BLaER1 treated with 17β-estradiol and CSF1 and Interleukin-3, amounts not matched to agents 10 nM and 100 nM (cell line): ENCODE measurements around the gene DZIP1.
"Not testable (repeated sequence)": the region's sequence is repeated elsewhere in the genome, so short reads cannot be mapped to it uniquely, and the experiment has no call there.

Source experiments
- H3K27ac ChIP-seq, 11 experiments: shearing (Covaris generic); formaldehyde crosslinking; 2 replicates each; pipeline ENCODE4 v1.8.1; 2022
- H3K27me3 ChIP-seq, 11 experiments: shearing (Covaris generic); formaldehyde crosslinking; 2 replicates each; pipeline ENCODE4 v1.8.1; 2022
- H3K36me3 ChIP-seq, 11 experiments: shearing (Covaris generic); formaldehyde crosslinking; 2 replicates each; pipeline ENCODE4 v1.8.1; 2022
- H3K4me1 ChIP-seq, 10 experiments: shearing (Covaris generic); formaldehyde crosslinking; 2 replicates each; pipeline ENCODE4 v1.8.1; 2022
- H3K4me2 ChIP-seq, 11 experiments: shearing (Covaris generic); formaldehyde crosslinking; 2 replicates each; pipeline ENCODE4 v1.8.1; 2022
- H3K4me3 ChIP-seq, 10 experiments: shearing (Covaris generic); formaldehyde crosslinking; 2 replicates each; pipeline ENCODE4 v1.8.1; 2022
- H3K9ac ChIP-seq, 11 experiments: shearing (Covaris generic); formaldehyde crosslinking; 2 replicates each; pipeline ENCODE4 v1.8.1; 2022
- H3K9me3 ChIP-seq, 11 experiments: shearing (Covaris generic); formaldehyde crosslinking; replicated peaks in 1 of 11; 2 replicates each; pipeline ENCODE4 v1.8.1; 2022
- H4K20me1 ChIP-seq, 11 experiments: shearing (Covaris generic); formaldehyde crosslinking; 2 replicates each; pipeline ENCODE4 v1.8.1; 2022
- Cebpa-rat ChIP-seq, 11 experiments: shearing (Covaris generic); IDR thresholded peaks; 2 replicates each; pipeline ENCODE4 v1.8.1; 2022

DZIP1 gene

DNA sequence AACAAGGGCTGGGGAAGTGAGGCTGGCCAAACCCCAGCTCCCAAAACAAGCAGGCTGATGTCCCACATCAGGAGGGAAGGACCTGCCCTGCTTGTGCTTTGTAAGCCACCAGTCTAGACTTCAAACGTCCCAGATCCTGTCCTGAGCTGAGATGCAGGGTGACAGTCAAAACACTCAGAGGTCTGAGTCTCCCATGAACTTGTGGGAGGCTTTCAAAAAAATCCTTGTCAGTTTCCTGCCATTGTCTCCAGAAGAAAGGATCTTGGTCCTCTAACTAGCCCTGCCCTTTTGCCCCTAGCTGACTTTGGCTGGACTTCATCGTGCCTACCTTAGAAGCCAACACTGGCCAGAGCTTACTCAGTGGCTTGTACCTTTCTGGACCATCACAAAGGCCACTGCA lies 43.3 kb downstream of the DZIP1 start:
- Histone ChIP-seq H3K4me3 (no peak overlapping the region), H3K9me3 (no peaks in the 10 kb centered on the region), H3K9ac (no peak overlapping the region), H3K36me3 (no peaks in the 10 kb centered on the region), H4K20me1 (no peaks in the 10 kb centered on the region), H3K27me3 (no peaks in the 10 kb centered on the region), H3K4me2 (no peak overlapping the region), H3K4me1 (no peaks in the 10 kb centered on the region), H3K27ac (no peak overlapping the region)
- TF ChIP-seq Cebpa-rat (IDR thresholded peaks at IDR 0.05): no peak

- H3K36me3 ChIP-seq: no peaks in the 10 kb centered on the region
- TF ChIP-seq Cebpa-rat (IDR thresholded peaks at IDR 0.05): no peak
- H3K27ac ChIP-seq: no peak overlapping the region
- no peak overlapping the region for H3K4me2 ChIP-seq
- H3K4me1 ChIP-seq: no peaks in the 10 kb centered on the region
- no peaks in the 10 kb centered on the region for H4K20me1 ChIP-seq
- H3K4me3 ChIP-seq: no peak overlapping the region
- H3K27me3 ChIP-seq: no peaks in the 10 kb centered on the region
- H3K9me3 ChIP-seq: no peaks in the 10 kb centered on the region
- no peak overlapping the region for H3K9ac ChIP-seq
Measured at GRCh38 chr13:95596701-95597100, 47.8 kb downstream of the DZIP1 start.

- Histone ChIP-seq H3K27me3 (no peaks in the 10 kb centered on the region), H3K4me1 (no peaks in the 10 kb centered on the region), H4K20me1 (no peaks in the 10 kb centered on the region), H3K9me3 (no peaks in the 10 kb centered on the region), H3K4me2 (no peak overlapping the region), H3K27ac (no peak overlapping the region), H3K4me3 (no peak overlapping the region), H3K9ac (no peak overlapping the region), H3K36me3 (no peaks in the 10 kb centered on the region)
- TF ChIP-seq Cebpa-rat (IDR thresholded peaks at IDR 0.05): no peak
Measured at GRCh38 chr13:95593462-95593861, 51.0 kb downstream of the DZIP1 start.

DNA sequence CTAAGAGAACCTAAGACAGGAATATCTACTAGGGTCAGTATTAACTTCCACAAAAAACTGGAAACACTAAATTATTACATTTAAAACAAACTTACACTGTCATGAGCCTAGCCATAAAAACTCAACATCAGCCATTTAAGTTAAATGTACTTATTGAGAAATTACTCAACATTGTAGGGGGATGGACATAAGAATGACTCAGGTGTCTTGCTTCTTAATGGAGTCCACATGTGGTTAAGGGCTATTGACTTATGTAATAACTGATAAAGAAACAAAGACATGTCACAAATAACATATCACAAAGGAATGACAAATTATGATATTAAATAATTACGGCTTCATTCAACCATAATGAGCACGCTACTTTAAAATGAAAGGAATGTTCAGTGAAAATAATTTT lies 55.8 kb downstream of the DZIP1 start:
- no peak overlapping the region for H3K27ac ChIP-seq
- no peaks in the 10 kb centered on the region for H3K36me3 ChIP-seq
- H3K4me2 ChIP-seq: no peak overlapping the region
- H3K9ac ChIP-seq: no peak overlapping the region
- no peaks in the 10 kb centered on the region for H4K20me1 ChIP-seq
- no peak overlapping the region for H3K4me3 ChIP-seq
- no peaks in the 10 kb centered on the region for H3K27me3 ChIP-seq
- no peak for TF ChIP-seq Cebpa-rat (IDR thresholded peaks at IDR 0.05)
- no peaks in the 10 kb centered on the region for H3K9me3 ChIP-seq
- H3K4me1 ChIP-seq: no peaks in the 10 kb centered on the region

- Histone ChIP-seq H3K4me1 (no peaks in the 10 kb centered on the region), H3K4me3 (no peak overlapping the region), H3K9me3 (no peaks in the 10 kb centered on the region), H3K27me3 (no peaks in the 10 kb centered on the region), H3K4me2 (no peak overlapping the region), H4K20me1 (no peaks in the 10 kb centered on the region), H3K36me3 (no peaks in the 10 kb centered on the region), H3K9ac (no peak overlapping the region), H3K27ac (no peak overlapping the region)
- TF ChIP-seq Cebpa-rat (IDR thresholded peaks at IDR 0.05): no peak
Measured at GRCh38 chr13:95588134-95588533, 56.4 kb downstream of the DZIP1 start.

DNA sequence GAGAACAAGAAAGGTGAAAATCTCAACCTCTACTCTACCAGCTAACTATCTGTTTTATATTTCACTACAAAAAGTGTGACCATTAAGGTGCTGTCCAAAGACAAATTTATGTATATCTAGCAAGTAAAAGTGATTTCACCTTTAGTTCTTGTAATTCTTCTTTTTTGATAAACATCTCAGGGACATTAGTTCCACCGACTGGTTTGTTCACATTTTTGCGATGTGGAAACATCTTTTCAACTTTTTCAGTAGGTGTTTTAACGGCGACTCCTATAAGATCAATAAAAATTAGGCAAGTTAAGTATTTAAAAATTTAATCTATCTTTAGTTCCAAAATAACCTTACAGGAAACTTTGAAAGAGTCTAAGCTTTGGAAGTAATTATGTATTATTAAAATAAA lies 58.6 kb downstream of the DZIP1 start:
- Histone ChIP-seq H3K4me2 (no peak overlapping the region), H3K4me1 (no peaks in the 10 kb centered on the region), H3K9ac (no peak overlapping the region), H4K20me1 (no peaks in the 10 kb centered on the region), H3K4me3 (no peak overlapping the region), H3K9me3 (no peaks in the 10 kb centered on the region), H3K27ac (no peak overlapping the region), H3K36me3 (no peaks in the 10 kb centered on the region), H3K27me3 (no peaks in the 10 kb centered on the region)
- no peak for TF ChIP-seq Cebpa-rat (IDR thresholded peaks at IDR 0.05)

DNA sequence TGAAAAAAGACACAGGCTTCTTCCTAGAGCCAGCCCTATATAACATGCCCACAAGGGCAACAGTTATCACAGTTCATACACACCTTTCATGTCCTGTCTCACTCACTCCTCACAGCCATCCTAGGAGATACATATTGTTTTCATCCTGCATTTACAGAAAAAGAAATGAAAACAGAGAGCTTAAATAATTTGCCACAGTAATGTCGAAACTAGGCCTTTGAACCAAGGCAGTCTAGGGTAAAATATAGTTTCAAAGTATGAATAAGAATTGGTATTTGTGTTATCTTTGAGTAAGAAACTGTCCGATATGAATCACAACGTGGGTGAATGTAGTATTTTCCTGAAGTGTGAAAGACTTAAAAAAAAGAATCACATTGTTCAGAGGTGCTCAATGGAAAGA lies 65.2 kb downstream of the DZIP1 start:
- Histone ChIP-seq H3K4me2 (no peak overlapping the region), H3K27me3 (no peaks in the 10 kb centered on the region), H3K4me3 (no peak overlapping the region), H4K20me1 (no peaks in the 10 kb centered on the region), H3K36me3 (no peaks in the 10 kb centered on the region), H3K9me3 (no peaks in the 10 kb centered on the region), H3K27ac (no peak overlapping the region), H3K9ac (no peak overlapping the region), H3K4me1 (no peaks in the 10 kb centered on the region)
- TF ChIP-seq Cebpa-rat (IDR thresholded peaks at IDR 0.05): no peak

DNA sequence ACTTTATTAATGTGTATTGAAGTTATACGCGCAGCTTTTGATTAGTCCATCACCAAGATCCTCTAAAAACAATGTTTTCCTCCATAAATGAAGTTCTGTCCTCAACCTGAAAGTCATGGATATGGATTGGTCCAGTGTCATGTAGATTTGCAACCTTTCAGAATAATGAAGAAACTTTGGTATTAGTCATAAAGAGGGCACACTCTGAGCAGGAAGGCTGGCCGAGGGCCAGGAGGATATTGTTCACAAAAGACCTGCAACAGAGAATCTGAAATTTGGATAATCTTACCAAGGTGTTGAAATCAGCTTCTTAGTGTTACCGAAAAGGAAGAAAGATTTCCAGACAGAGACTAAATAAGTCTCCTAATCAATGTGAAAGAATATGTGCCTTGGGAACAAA lies 71.3 kb downstream of the DZIP1 start:
- H3K4me2 ChIP-seq: no peak overlapping the region
- TF ChIP-seq Cebpa-rat (IDR thresholded peaks at IDR 0.05): no peak
- no peaks in the 10 kb centered on the region for H3K27me3 ChIP-seq

GRCh38 chr13:95571941-95572340 lies 72.6 kb downstream of the DZIP1 start:
- Histone ChIP-seq H3K27ac (no peak overlapping the region), H3K9ac (no peak overlapping the region), H3K4me1 (no peaks in the 10 kb centered on the region), H3K4me3 (no peak overlapping the region), H4K20me1 (no peaks in the 10 kb centered on the region), H3K27me3 (no peaks in the 10 kb centered on the region), H3K4me2 (no peak overlapping the region), H3K9me3 (no peaks in the 10 kb centered on the region), H3K36me3 (no peaks in the 10 kb centered on the region)
- no peak for TF ChIP-seq Cebpa-rat (IDR thresholded peaks at IDR 0.05)

More for the DNA sequence above, 71.3 kb downstream of the DZIP1 start:
- no peak overlapping the region for H3K9ac ChIP-seq
- no peaks in the 10 kb centered on the region for H3K36me3 ChIP-seq
- no peaks in the 10 kb centered on the region for H4K20me1 ChIP-seq
- no peak overlapping the region for H3K27ac ChIP-seq
- no peaks in the 10 kb centered on the region for H3K4me1 ChIP-seq
- no peaks in the 10 kb centered on the region for H3K9me3 ChIP-seq
- H3K4me3 ChIP-seq: no peak overlapping the region

- Histone ChIP-seq H3K4me2 (no peak overlapping the region), H3K9ac (no peak overlapping the region), H3K27ac (no peak overlapping the region), H4K20me1 (no peaks in the 10 kb centered on the region), H3K9me3 (no peaks in the 10 kb centered on the region), H3K27me3 (no peaks in the 10 kb centered on the region), H3K4me1 (peaks cover 0 to 4% (median 0%) of the 10 kb centered on the region in 10 experiments; a peak in 1 of 20 replicates), H3K4me3 (no peak overlapping the region), H3K36me3 (no peaks in the 10 kb centered on the region)
- TF ChIP-seq Cebpa-rat (IDR thresholded peaks at IDR 0.05): no peak
Measured at GRCh38 chr13:95570016-95570415, 74.5 kb downstream of the DZIP1 start.

DNA sequence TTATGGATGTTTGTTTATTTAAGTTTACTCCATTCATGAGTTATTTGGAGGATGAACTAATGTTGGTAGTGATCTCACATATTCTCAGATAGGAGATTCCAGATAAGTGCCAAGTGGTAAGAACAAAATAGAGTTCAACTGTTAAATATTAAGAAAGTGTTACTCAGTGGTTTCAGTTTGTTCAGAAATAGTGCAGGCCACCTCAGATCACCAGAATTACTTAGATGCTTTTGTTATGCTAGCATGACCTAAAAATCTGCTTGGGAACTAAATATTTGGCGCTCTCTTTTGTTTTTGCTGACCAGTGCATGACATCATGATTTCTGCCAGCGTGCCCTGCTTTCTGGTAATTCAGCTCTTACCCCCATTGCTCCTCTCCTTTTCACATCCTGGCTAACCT lies 76.4 kb downstream of the DZIP1 start:
- H3K9ac ChIP-seq: no peak overlapping the region
- H3K27me3 ChIP-seq: no peaks in the 10 kb centered on the region
- no peaks in the 10 kb centered on the region for H3K36me3 ChIP-seq
- no peaks in the 10 kb centered on the region for H4K20me1 ChIP-seq
- no peak overlapping the region for H3K4me3 ChIP-seq
- no peak overlapping the region for H3K27ac ChIP-seq
- no peak for TF ChIP-seq Cebpa-rat (IDR thresholded peaks at IDR 0.05)
- H3K9me3 ChIP-seq: no peaks in the 10 kb centered on the region
- no peak overlapping the region for H3K4me2 ChIP-seq
- peaks cover 0 to 20% (median 4%) of the 10 kb centered on the region in 10 experiments; a peak in 8 of 20 replicates for H3K4me1 ChIP-seq

GRCh38 chr13:95565758-95566157 lies 78.7 kb downstream of the DZIP1 start:
- H3K4me3 ChIP-seq, H3K36me3 ChIP-seq, H3K27me3 ChIP-seq, H4K20me1 ChIP-seq, H3K9me3 ChIP-seq, H3K9ac ChIP-seq, H3K4me2 ChIP-seq: not testable (repeated sequence)
- peaks cover 0 to 23% (median 4%) of the 10 kb centered on the region in 10 experiments; a peak in 8 of 20 replicates for H3K4me1 ChIP-seq
- peak overlapping the region in 1 of 11 experiments; percentile 76; a peak in 3 of 22 replicates for H3K27ac ChIP-seq
